GM23248 (cell line): ENCODE results near the gene VASP.

Experiments used
- EZH2 ChIP-seq: fragments of 200-600 bp; sonication (generic); IDR thresholded peaks from 2 replicates; pipeline ENCODE4 v1.6.1; 2018; ENCODE audit warnings: antibody characterized with exemption, mild to moderate bottlenecking; ENCODE audit not compliant: insufficient read depth, poor library complexity, severe bottlenecking
- EZH2phosphoT487 ChIP-seq: fragments of 200-600 bp; sonication (generic); IDR thresholded peaks from 2 replicates; pipeline ENCODE4 v1.6.1; 2018; ENCODE audit warnings: antibody characterized with exemption, moderate library complexity, mild to moderate bottlenecking, low read depth; ENCODE audit not compliant: insufficient read depth

- TF ChIP-seq EZH2 (no peak), EZH2phosphoT487 (no peak)
Measured at GRCh38 chr19:45556835-45557234, 49.6 kb downstream of the VASP start.
